Activated B cell treated with CpG ODN at 0.5 μM for 24 hours (primary cell): ENCODE results near the gene USE1. TPM values are rescaled to one million over a fixed set of nuclear protein-coding genes. Genes with fewer than 3 reads are reported as not detected.

Source experiments
- ATAC-seq: fragments of 200-7000 bp; cut with Tn5 transposase; one replicate; pipeline ENCODE4 v1.10.0; 2021; ENCODE audit warnings: low read depth, mild to moderate bottlenecking, moderate library complexity
- CTCF ChIA-PET: fragments of 350-600 bp; sonication (Branson Sonifier 250); formaldehyde crosslinking; loops from one replicate; lab custom pipeline; 2021; ENCODE audit warnings: antibody characterized with exemption; lab: Charles Lee
- POLR2A ChIA-PET: fragments of 350-600 bp; sonication (Branson Sonifier 250); formaldehyde crosslinking; loops from one replicate; lab custom pipeline; 2021; ENCODE audit warnings: antibody characterized with exemption; lab: Charles Lee
- DNase-seq: peaks from one replicate; pipeline ENCODE4 v3.0.0; 2022
- H3K27ac Mint-ChIP-seq: one replicate; pipeline ENCODE4 v1.8.0; 2020; ENCODE audit warnings: mixed read lengths
- H3K27me3 Mint-ChIP-seq: one replicate; pipeline ENCODE4 v1.8.0; 2021; ENCODE audit warnings: mixed read lengths
- H3K36me3 Mint-ChIP-seq: one replicate; pipeline ENCODE4 v1.8.0; 2021; ENCODE audit warnings: low read depth, mixed read lengths
- H3K4me1 Mint-ChIP-seq: one replicate; pipeline ENCODE4 v1.8.0; 2021; ENCODE audit warnings: mixed read lengths
- H3K4me3 Mint-ChIP-seq: one replicate; pipeline ENCODE4 v1.8.0; 2020; ENCODE audit warnings: mild to moderate bottlenecking, mixed read lengths
- H3K9me3 Mint-ChIP-seq: one replicate; pipeline ENCODE4 v1.8.0; 2020; ENCODE audit warnings: mixed read lengths
- intact Hi-C: fragments of 100-400 bp; cut with micrococcal nuclease; formaldehyde crosslinking; loops from one replicate; pipeline ENCODE4 v1.15.1; 2024
- total RNA-seq: library from RNA; stranded (reverse); gene quantifications from 2 replicates; pipeline ENCODE4 v1.2.3, GENCODE V29; 2022
- TF ChIP-seq, protein P1 (sequence below): fragments of 200-600 bp; IDR thresholded peaks from one replicate; pipeline ENCODE4 v1.8.0; 2022; ENCODE audit warnings: antibody characterized with exemption, mild to moderate bottlenecking

Gene USE1
- total RNA-seq, 1 donor from 2014 or later = 43.4 TPM

DNA sequence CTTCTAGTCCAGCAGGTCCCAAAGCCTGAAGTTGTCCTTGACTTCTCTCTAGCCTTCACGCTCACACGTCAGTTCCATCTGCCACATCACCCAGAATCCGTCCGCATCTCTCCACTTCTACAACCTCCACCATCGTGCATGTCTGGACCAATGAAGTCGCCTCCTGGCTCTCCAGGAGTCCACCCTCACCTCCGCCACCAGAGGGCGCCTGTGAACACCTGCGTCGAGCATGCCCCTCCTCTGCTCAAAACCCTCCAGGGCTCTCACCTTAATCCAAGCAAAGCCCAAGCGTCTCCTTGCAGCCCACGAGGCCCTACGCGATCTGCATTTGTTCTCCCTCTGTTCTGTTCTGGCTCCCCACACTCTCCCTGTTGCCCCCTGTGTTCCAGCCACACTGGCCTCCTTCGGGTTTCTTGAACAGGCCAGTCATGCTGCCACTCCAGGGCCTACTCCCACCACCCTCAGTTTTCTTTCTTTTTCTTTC lies 45.7 kb downstream of the USE1 start:
- TF ChIP-seq, protein P1, sequence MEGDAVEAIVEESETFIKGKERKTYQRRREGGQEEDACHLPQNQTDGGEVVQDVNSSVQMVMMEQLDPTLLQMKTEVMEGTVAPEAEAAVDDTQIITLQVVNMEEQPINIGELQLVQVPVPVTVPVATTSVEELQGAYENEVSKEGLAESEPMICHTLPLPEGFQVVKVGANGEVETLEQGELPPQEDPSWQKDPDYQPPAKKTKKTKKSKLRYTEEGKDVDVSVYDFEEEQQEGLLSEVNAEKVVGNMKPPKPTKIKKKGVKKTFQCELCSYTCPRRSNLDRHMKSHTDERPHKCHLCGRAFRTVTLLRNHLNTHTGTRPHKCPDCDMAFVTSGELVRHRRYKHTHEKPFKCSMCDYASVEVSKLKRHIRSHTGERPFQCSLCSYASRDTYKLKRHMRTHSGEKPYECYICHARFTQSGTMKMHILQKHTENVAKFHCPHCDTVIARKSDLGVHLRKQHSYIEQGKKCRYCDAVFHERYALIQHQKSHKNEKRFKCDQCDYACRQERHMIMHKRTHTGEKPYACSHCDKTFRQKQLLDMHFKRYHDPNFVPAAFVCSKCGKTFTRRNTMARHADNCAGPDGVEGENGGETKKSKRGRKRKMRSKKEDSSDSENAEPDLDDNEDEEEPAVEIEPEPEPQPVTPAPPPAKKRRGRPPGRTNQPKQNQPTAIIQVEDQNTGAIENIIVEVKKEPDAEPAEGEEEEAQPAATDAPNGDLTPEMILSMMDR = peak; percentile 74
- ATAC-seq (peak; percentile 100), DNase-seq (peak; percentile 83)
- Mint-ChIP-seq H3K27me3 (no peaks in the 10 kb centered on the region), H3K4me3 (no peak overlapping the region), H3K36me3 (no peaks in the 10 kb centered on the region), H3K27ac (no peak overlapping the region), H3K9me3 (no peaks in the 10 kb centered on the region), H3K4me1 (peaks cover 11% of the 10 kb centered on the region)
- intact Hi-C loops = loop anchor here (1.0 kb wide), 5 partner anchors 21 to 205 kb away; partner anchors contain the start of gene MRPL34
- POLR2A ChIA-PET = interaction anchor here (0.7 to 1.3 kb wide), 4 partner anchors 13 to 45 kb away, joined by 3 to 11 read pairs (median 4); partner anchors contain the start of genes ANKLE1, MRPL34 and OCEL1
- CTCF ChIA-PET = interaction anchor here (0.8 to 2.9 kb wide), 8 partner anchors 11 to 205 kb away, joined by 3 to 19 read pairs (median 5); partner anchors contain the start of genes ANKLE1 and MRPL34

- Mint-ChIP-seq H3K27ac (no peak overlapping the region), H3K4me1 (peaks cover 24% of the 10 kb centered on the region), H3K4me3 (no peak overlapping the region), H3K36me3 (peaks cover 5% of the 10 kb centered on the region), H3K9me3 (no peaks in the 10 kb centered on the region), H3K27me3 (no peaks in the 10 kb centered on the region)
- intact Hi-C loops = no loop called here
- ATAC-seq (no peak), DNase-seq (no peak)
- CTCF ChIA-PET = interaction anchor here (0.5 to 0.9 kb wide), 3 partner anchors 10 to 202 kb away, joined by 3 read pairs; no protein-coding TSS in a partner anchor
- TF ChIP-seq, protein P1 = no peak
- POLR2A ChIA-PET = interaction anchor here (0.6 to 0.7 kb wide), 3 partner anchors 133 to 589 kb away, joined by 3 to 7 read pairs (median 3); no protein-coding TSS in a partner anchor
Measured at GRCh38 chr19:17262557-17262956, 47.4 kb downstream of the USE1 start.

GRCh38 chr19:17263712-17264640 lies 48.8 kb downstream of the USE1 start:
- Mint-ChIP-seq H3K27ac (peak overlapping the region; percentile 24), H3K36me3 (peaks cover 8% of the 10 kb centered on the region), H3K4me1 (peaks cover 33% of the 10 kb centered on the region), H3K9me3 (no peaks in the 10 kb centered on the region), H3K27me3 (no peaks in the 10 kb centered on the region), H3K4me3 (no peak overlapping the region)
- CTCF ChIA-PET = interaction anchor here (0.7 to 1.2 kb wide), 2 partner anchors 17 to 37 kb away, joined by 3 to 4 read pairs; partner anchors contain the start of gene ANKLE1
- intact Hi-C loops = no loop called here
- POLR2A ChIA-PET = interaction anchor here (0.6 to 2.4 kb wide), 5 partner anchors 38 to 936 kb away, joined by 3 to 9 read pairs (median 3); partner anchors contain the start of genes OCEL1 and USE1
- DNase-seq (no peak), ATAC-seq (no peak)
- TF ChIP-seq, protein P1 = no peak

- ChIA-PET POLR2A (interaction anchor here (0.6 to 2.4 kb wide), 4 partner anchors 39 to 199 kb away, joined by 3 to 9 read pairs (median 4); partner anchors contain the start of genes OCEL1 and USE1), CTCF (interaction anchor here (0.7 to 1.5 kb wide), 3 partner anchors 17 to 38 kb away, joined by 3 to 5 read pairs (median 4); partner anchors contain the start of gene ANKLE1)
- no peak for DNase-seq
- H3K36me3 Mint-ChIP-seq = peaks cover 10% of the 10 kb centered on the region
- H3K4me1 Mint-ChIP-seq = peaks cover 35% of the 10 kb centered on the region
- no peaks in the 10 kb centered on the region for H3K9me3 Mint-ChIP-seq
- TF ChIP-seq, protein P1 = no peak
- H3K27me3 Mint-ChIP-seq = no peaks in the 10 kb centered on the region
- intact Hi-C loops = no loop called here
- H3K4me3 Mint-ChIP-seq = no peak within 1 kb of the TSS
- H3K27ac Mint-ChIP-seq = peak within 1 kb of the TSS; percentile 24
- ATAC-seq = no peak
Measured at GRCh38 chr19:17264641-17264979, 49.5 kb downstream of the USE1 start, which contains the start of gene USHBP1. Gene USHBP1 (minus strand): TSS chr19:17264745. CDS start chr19:17264299, 446 bp downstream.
